Tibial nerve (tissue), 4 donors: Measurements from ENCODE around the gene AKAP6. TPM values are rescaled to one million over a fixed set of nuclear protein-coding genes. Genes with fewer than 3 reads are reported as not detected.

Experiments
- DNase-seq, 2 donors: peaks; one replicate each; pipeline ENCODE4 v3.0.0-alpha.2; 2019; ENCODE audit warnings: low spot score in 2 of 2
- H3K27ac ChIP-seq, 4 donors: fragments of 200-600 bp; sonication (generic) in 3 of 4; one replicate each; pipeline ENCODE4 v1.5.1; 2017 to 2019; ENCODE audit warnings: mild to moderate bottlenecking in 1 of 4
- H3K27me3 ChIP-seq, 2 donors: fragments of 200-600 bp; sonication (generic) in 1 of 2; one replicate each; pipeline versions ENCODE4 v1.5.1 to v1.6.0; 2017 to 2019
- H3K36me3 ChIP-seq, 3 donors: fragments of 200-600 bp; sonication (generic); one replicate each; pipeline ENCODE4 v1.5.1; 2018 to 2019
- H3K4me1 ChIP-seq, 4 donors: fragments of 200-600 bp; sonication (generic) in 3 of 4; one replicate each; pipeline ENCODE4 v1.5.1; 2017 to 2019
- H3K4me3 ChIP-seq, 4 donors: fragments of 200-600 bp; sonication (generic) in 3 of 4; one replicate each; pipeline ENCODE4 v1.5.1; 2017 to 2019; ENCODE audit warnings: mild to moderate bottlenecking in 1 of 4, moderate library complexity in 1 of 4
- H3K9me3 ChIP-seq, 4 donors: fragments of 200-600 bp; sonication (generic) in 3 of 4; one replicate each; pipeline ENCODE4 v1.5.1; 2017 to 2019
- EP300 ChIP-seq, 2 donors: sonication (generic); formaldehyde crosslinking; IDR thresholded peaks; one replicate each; pipeline ENCODE4 v1.6.1; 2017; ENCODE audit warnings: antibody characterized with exemption in 2 of 2, mild to moderate bottlenecking in 1 of 2
- POLR2A ChIP-seq, 2 donors: fragments of 450-650 bp; IDR thresholded peaks; one replicate each; pipeline ENCODE4 v1.6.1; 2017; ENCODE audit warnings: antibody characterized with exemption in 2 of 2, mild to moderate bottlenecking in 2 of 2, moderate library complexity in 2 of 2
- WGBS, 2 donors: methylation state at CpG; one replicate each; pipeline ENCODE4 v1.1.5; 2018; 5-methylcytosine and 5-hydroxymethylcytosine counted together
- total RNA-seq, 4 donors: library from RNA; depleted of rRNA; stranded (reverse); fragments of >200 nt; gene quantifications; one replicate each; pipeline ENCODE4 v1.1.0, GENCODE V29; 2016
- TF ChIP-seq, protein P1 (sequence below), 5 experiments: fragments of 200-600 bp in 3 of 5; fragments of 450-650 bp in 2 of 5; sonication (generic) in 3 of 5; IDR thresholded peaks; one replicate each; pipeline ENCODE4 v1.5.1; 2016 to 2019; ENCODE audit warnings: antibody characterized with exemption in 5 of 5, mild to moderate bottlenecking in 3 of 5, moderate library complexity in 2 of 5

Gene AKAP6
- total RNA-seq, 4 donors from 2014 or later = 2.1 to 10.7 (median 5.2) TPM

DNA sequence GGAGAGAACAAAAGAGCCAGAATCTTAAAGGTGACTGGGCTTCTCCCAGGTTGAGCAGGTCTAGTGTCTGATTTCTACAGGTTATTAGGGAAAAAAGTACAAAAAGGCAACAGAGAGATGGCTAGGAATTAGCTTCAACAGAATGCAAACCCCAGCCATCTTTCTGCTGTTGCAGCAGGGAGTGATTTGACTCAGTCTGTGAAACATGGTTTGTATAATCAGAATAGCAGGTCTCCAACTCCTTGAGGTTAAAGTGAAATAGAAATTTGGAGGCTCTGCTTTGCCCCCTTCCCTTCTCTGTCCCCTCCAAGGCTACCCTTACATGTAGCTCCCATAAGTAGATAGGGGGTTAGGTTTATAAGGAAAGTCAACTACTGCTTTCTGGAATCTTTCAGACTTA is 105.8 kb downstream of the AKAP6 start:
- Histone ChIP-seq H3K27me3 (no peaks in the 10 kb centered on the region), H3K27ac (no peak overlapping the region), H3K36me3 (no peaks in the 10 kb centered on the region), H3K4me1 (peaks cover 0 to 11% (median 2%) of the 10 kb centered on the region in 4 donors), H3K4me3 (no peak overlapping the region), H3K9me3 (no peaks in the 10 kb centered on the region)
- no peak for DNase-seq
- TF ChIP-seq EP300 (IDR thresholded peaks at IDR 0.05) (no peak), POLR2A (IDR thresholded peaks at IDR 0.05) (no peak)
- TF ChIP-seq, protein P1, sequence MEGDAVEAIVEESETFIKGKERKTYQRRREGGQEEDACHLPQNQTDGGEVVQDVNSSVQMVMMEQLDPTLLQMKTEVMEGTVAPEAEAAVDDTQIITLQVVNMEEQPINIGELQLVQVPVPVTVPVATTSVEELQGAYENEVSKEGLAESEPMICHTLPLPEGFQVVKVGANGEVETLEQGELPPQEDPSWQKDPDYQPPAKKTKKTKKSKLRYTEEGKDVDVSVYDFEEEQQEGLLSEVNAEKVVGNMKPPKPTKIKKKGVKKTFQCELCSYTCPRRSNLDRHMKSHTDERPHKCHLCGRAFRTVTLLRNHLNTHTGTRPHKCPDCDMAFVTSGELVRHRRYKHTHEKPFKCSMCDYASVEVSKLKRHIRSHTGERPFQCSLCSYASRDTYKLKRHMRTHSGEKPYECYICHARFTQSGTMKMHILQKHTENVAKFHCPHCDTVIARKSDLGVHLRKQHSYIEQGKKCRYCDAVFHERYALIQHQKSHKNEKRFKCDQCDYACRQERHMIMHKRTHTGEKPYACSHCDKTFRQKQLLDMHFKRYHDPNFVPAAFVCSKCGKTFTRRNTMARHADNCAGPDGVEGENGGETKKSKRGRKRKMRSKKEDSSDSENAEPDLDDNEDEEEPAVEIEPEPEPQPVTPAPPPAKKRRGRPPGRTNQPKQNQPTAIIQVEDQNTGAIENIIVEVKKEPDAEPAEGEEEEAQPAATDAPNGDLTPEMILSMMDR (IDR thresholded peaks at IDR 0.05) = no peak

DNA sequence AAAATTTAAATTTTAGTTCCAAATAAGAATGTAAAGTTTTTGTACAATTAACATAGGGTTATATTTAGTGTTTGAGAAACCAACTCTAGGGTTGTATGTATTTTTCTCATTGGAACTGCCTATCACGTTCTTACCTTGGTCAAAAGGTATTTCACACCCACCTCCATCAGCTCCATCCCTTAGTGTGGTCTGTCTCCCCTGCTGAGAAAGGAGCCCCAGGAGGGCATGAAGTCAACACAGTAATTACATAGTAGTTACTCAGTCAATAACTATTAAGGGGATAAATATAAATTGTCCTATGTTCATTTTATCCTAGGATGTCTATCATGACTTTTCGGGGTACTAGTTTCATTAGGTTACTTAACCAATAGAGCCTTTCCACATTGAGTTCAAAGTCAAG is 106.3 kb downstream of the AKAP6 start:
- Histone ChIP-seq H3K27me3 (no peaks in the 10 kb centered on the region), H3K27ac (no peak overlapping the region), H3K4me3 (no peak overlapping the region), H3K4me1 (peaks cover 0 to 11% (median 2%) of the 10 kb centered on the region in 4 donors), H3K36me3 (no peaks in the 10 kb centered on the region), H3K9me3 (no peaks in the 10 kb centered on the region)
- no peak for TF ChIP-seq POLR2A (IDR thresholded peaks at IDR 0.05)
- TF ChIP-seq, protein P1 (IDR thresholded peaks at IDR 0.05) = no peak
- no peak for TF ChIP-seq EP300 (IDR thresholded peaks at IDR 0.05)
- no peak for DNase-seq
- 83 to 89% methylated on average over 2 of the region's 2 CpGs for WGBS, 2 donors

DNA sequence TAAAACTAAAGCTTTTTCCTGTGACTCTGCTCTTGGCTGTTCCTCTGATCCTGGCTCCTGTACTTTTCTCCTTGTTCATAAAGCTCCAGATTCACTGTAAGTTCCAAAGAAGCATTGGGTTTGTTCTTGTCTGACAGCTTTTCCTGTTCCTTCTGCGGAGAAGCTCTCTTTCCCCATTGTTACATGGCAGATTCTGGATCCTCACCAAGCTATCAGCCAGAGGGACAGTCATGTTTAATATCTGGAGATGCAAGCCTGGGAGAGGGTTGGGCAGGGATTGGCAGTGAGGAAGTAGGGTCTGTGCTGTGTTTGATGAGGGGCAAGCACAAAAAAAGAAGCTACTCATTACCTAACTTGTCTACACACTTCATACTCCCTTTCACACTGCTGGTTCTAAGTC is 107.9 kb downstream of the AKAP6 start:
- WGBS, 2 donors = 87 to 96% methylated on average over 1 of the region's 1 CpG
- H3K9me3 ChIP-seq = no peaks in the 10 kb centered on the region
- H3K4me1 ChIP-seq = peaks cover 0 to 11% (median 2%) of the 10 kb centered on the region in 4 donors
- no peak for TF ChIP-seq EP300 (IDR thresholded peaks at IDR 0.05)
- TF ChIP-seq, protein P1 (IDR thresholded peaks at IDR 0.05) = no peak
- no peak for TF ChIP-seq POLR2A (IDR thresholded peaks at IDR 0.05)
- DNase-seq = no peak
- H3K27ac ChIP-seq = no peak overlapping the region
- H3K4me3 ChIP-seq = no peak overlapping the region
- H3K36me3 ChIP-seq = no peaks in the 10 kb centered on the region
- no peaks in the 10 kb centered on the region for H3K27me3 ChIP-seq

DNA sequence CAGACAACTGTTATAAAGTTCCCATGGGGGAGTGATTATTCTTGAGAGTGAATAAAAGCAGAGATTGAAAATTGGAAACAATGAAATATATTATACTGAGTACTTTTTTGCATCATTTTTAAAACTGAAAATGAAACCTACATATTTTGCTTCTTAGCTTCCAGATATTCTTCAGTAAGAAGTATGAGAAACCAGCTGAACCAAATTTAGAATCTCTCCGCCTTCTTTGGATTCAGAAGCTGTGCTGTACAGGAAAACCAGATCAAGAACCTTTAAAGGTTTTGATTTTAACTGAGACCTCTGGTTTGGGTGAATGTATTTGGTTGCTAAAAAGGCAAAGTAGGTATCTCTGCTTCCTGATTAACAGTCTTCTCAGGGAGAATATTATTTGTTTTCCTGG is 109.4 kb downstream of the AKAP6 start:
- no peaks in the 10 kb centered on the region for H3K9me3 ChIP-seq
- no peaks in the 10 kb centered on the region for H3K36me3 ChIP-seq
- 48 to 49% methylated on average over 1 of the region's 1 CpG for WGBS, 2 donors
- H3K4me1 ChIP-seq = peaks cover 0 to 11% (median 2%) of the 10 kb centered on the region in 4 donors
- DNase-seq = no peak
- no peaks in the 10 kb centered on the region for H3K27me3 ChIP-seq
- TF ChIP-seq, protein P1 (IDR thresholded peaks at IDR 0.05) = no peak
- no peak for TF ChIP-seq EP300 (IDR thresholded peaks at IDR 0.05)
- no peak for TF ChIP-seq POLR2A (IDR thresholded peaks at IDR 0.05)
- H3K4me3 ChIP-seq = no peak overlapping the region
- H3K27ac ChIP-seq = peak overlapping the region in 2 of 4 donors; percentile 51 to 71

DNA sequence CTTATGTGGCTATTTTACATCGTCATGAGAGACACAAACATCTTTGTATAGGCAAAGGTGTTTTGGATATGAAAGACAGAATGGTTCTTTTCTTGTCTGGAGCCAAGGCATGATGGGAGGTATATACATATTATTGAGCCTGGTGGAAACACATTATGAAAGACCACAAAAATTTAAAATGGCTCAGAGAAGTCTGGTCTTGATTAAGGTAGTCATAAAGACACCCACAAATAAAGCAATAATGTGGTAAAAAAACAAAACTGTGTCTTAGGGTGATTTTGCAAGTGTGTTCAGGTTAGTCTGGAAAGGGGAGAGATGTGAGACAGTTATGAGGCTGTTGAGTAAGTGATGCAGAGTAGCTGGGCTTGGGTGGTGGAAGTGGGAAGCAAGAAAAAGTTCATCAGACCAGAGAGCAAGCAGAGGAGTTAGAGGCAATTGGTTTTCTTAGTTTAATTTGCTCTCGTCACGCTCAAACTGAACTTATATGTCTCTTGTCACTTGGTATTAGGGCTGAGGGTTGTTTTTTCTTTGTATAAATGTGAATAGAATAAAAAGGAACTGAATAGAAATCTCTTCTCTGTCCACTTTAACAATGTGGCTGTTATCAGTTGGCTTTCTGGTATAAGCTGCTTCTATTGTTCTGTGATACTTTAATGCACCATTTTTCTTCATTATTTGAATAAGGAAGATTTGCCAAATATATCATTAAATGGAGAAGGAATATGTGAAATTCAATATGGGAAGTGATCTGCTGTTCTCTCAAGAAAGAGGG is 115.0 kb downstream of the AKAP6 start:
- TF ChIP-seq POLR2A (IDR thresholded peaks at IDR 0.05) (no peak), EP300 (IDR thresholded peaks at IDR 0.05) (no peak)
- TF ChIP-seq, protein P1 (IDR thresholded peaks at IDR 0.05) = no peak
- Histone ChIP-seq H3K4me1 (peaks cover 0 to 4% (median 0%) of the 10 kb centered on the region in 4 donors), H3K36me3 (no peaks in the 10 kb centered on the region), H3K9me3 (no peaks in the 10 kb centered on the region), H3K27ac (no peak overlapping the region), H3K27me3 (no peaks in the 10 kb centered on the region), H3K4me3 (no peak overlapping the region)
- WGBS, 2 donors = 79 to 85% methylated on average over 3 of the region's 3 CpGs
- no peak for DNase-seq
